ENCODE measurements around the gene RPE65. TPM values are rescaled to one million over a fixed set of nuclear protein-coding genes. Genes with fewer than 3 reads are reported as not detected.

Gene RPE65
- total and polyA plus RNA-seq, 2 of the 8 experiments (the other 6 are each of a cell fraction or from before 2014, with no cell fraction given), result not detected

GRCh38 chr1:68459796-68460195 is 10.0 kb upstream of the RPE65 start (continued):
- TF ChIP-seq HDAC6 (IDR thresholded peaks at IDR 0.05; ENCODE audit: low read depth, low read length), result no peak
- TF ChIP-seq TBP (IDR thresholded peaks at IDR 0.05; ENCODE audit: low read depth, low read length), result no peak

All from H1 (cell line).